Subcutaneous adipose tissue (tissue), 4 donors: Measurements from ENCODE around the gene TMEM247. TPM values are rescaled to one million over a fixed set of nuclear protein-coding genes. Genes with fewer than 3 reads are reported as not detected.

Experiments
- total RNA-seq, 4 donors: library from RNA; depleted of rRNA; stranded (reverse); fragments of >200 nt; gene quantifications; one replicate each; pipeline ENCODE4 v1.1.0, GENCODE V29; 2016
- TF ChIP-seq, protein P1 (sequence below): fragments of 450-650 bp; IDR thresholded peaks from one replicate; pipeline ENCODE4 v1.5.1; 2016; ENCODE audit warnings: low read depth, mild to moderate bottlenecking, control low read depth, antibody characterized with exemption, moderate library complexity

Gene TMEM247
- total RNA-seq, 4 donors from 2014 or later, result not detected

DNA sequence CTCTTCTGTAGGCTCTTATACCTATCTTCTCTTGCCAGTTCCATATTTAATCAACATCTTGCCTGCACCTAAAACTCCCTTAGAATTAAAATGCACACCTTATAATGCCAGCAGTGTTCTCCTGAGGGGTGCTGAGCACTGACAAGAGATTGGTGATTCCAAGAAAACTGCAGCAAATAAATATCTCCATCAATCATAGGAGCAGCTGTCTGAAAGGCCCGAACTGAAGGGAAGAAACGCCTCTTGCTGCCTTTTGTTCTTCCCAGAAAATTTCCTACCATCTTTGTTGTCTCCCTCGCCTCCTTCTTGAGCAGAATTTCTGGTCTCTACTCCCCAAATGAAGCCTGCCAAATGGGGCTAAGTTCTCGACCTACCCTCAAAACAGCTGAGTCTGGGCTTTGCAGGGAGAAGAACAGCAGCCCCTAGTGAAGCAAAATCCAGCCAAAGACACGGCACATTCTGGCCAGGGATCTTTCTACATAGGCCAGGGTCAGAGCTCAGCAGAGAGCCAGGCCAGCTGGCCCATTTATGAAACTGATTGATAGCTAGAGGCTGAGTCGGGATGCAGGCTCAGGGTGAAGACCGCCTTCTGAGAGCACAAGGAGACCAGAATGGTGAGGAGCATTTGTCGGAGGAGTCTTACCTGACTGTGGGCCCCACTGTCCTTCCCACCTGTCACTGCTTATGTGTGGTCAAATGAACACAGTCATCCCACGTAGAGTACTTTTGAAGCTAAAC is 20.4 kb upstream of the TMEM247 start:
- TF ChIP-seq, protein P1, sequence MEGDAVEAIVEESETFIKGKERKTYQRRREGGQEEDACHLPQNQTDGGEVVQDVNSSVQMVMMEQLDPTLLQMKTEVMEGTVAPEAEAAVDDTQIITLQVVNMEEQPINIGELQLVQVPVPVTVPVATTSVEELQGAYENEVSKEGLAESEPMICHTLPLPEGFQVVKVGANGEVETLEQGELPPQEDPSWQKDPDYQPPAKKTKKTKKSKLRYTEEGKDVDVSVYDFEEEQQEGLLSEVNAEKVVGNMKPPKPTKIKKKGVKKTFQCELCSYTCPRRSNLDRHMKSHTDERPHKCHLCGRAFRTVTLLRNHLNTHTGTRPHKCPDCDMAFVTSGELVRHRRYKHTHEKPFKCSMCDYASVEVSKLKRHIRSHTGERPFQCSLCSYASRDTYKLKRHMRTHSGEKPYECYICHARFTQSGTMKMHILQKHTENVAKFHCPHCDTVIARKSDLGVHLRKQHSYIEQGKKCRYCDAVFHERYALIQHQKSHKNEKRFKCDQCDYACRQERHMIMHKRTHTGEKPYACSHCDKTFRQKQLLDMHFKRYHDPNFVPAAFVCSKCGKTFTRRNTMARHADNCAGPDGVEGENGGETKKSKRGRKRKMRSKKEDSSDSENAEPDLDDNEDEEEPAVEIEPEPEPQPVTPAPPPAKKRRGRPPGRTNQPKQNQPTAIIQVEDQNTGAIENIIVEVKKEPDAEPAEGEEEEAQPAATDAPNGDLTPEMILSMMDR, result no peak

DNA sequence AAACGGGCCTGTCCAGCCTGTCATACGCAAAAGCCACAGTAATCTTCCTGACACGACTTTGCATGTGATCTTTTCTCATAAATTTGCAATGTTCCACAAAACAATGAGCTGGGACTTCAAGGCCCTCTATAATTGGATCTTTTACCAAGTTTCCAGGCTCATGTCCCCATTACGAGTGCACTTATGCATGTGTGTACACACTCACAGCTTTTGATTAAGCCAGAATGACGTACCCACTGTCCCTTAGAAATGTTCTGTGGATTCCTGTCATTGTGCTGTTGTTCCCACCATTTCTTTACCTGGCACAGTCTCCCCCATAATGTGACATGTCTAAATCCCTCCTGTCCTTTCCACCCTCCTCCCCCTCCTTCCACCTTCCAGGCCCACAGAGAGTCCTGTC is 19.7 kb upstream of the TMEM247 start:
- TF ChIP-seq, protein P1, result no peak

DNA sequence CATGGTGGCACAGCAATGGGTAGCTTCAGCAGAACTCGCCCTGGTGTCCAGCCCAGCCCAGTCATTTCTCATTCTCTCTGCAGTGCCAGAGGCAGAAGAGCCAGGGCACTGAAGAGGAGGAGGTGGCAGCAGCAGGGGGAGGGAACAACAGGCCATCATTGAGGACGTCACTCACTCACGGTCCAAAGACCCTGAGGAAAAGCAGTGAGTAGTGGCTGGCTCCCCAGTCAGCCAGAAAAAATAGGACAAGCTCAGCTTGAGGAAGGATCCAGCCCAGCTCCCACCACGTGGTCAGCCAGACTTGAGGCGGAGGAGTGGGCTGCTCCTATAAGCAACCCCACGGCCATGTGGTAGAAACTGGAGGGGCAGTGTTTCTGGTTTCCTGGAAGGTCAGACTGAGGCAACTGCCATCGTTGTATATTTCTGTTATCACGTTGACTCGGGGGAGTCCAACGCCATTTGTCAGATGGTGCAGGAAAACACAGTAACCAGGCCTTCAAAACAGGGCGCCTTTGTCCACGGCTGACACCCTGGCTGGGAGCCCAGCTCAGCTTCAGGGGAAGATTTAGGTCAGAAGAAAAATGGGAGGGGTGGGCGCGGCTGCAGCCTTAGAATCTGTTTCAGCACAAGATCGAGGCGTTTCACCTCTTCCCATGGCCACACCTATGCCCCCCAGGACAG is 19.0 kb upstream of the TMEM247 start:
- TF ChIP-seq, protein P1, result no peak

DNA sequence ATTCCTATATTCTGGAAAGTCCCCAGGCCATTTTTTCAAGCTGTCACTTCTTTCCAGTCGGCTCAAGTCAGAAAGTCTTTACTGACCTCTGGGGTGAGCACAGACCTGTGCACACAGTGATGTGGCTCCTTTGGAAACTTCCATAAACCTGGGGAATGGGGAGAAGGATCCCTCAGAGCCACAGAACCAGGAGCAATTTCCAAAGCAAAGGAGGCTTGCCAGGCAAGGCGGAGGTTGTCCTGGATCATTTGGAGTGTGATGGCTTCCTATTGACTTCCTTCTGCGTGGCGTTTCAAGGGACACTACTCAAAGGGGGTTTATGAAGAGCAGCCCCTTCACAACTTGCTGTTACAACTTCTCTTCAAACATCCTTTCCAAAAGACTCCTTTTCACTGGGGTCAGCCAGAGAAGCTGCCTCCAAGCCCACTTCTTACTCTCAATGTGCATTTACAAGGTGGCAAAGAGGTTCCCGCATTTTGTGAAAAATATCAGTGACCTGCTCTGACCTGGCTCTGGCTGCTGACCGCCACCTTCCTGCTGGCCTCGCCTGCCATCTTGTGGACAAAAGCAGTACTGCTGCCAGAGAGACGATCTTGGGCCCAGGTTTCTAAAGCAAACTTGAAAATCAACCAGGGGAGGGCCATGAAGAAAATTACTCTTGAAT is 18.2 kb upstream of the TMEM247 start:
- TF ChIP-seq, protein P1, result no peak

DNA sequence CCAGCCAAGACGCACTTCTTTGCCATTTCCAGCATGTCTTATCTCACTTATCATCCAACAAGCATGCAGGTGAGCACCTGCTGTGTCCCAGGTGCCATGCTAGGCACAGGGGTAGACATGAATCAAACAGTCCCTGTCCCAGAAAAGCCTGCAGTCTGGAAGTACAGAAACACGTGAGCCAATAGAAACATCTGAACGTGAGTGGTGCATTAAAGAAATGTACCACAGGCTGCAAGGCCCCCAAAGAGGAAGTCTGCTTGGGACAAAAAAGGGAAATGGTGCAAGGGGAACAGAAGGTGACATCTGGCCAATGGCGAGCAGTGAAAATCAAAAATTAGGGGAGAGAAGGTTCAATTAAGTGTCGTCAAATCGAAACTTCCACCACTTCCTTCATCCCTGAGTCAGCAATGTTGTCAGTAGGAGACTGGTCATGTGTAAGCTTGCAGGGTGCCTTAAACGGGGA is 17.6 kb upstream of the TMEM247 start:
- TF ChIP-seq, protein P1, result no peak

DNA sequence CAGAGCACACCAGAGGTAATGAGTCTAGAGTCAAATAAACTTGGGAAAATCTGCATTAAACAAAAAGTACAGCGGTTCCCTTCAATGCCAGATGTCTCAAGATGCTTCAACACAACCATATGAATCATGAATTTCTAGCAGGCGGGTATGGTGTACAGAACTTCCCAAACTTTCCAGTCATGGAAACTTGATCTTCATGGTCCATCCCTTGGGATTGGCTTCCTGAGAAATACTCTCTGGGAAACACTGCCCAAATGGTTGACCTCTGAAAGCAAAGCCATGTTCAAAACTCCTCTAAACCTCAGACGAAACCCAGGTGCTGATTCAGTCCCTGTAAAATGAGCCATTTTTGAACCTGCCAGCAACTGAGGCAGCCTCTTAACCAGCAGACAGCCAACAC is 16.4 kb upstream of the TMEM247 start:
- TF ChIP-seq, protein P1, result no peak

DNA sequence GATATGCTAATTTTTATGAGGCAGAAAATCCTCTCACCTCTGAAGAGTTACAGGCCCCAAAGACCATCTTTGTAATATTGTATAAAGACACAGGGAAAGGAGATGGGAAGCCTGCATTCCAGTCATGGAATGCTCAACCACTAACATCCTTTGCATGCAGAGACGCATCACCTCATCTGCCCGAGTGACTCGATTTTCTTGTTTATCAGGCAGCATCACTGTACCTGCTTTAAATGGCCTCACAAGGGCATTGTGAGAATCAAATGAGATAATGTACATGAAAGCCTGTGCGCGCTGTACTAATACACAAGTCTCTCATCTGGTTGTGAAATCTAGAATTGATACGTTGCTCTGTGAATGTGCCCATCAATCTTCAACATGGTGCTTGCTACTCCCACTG is 10.2 kb upstream of the TMEM247 start:
- TF ChIP-seq, protein P1, result no peak
